Upper lobe of right lung (tissue), 1 donor: ENCODE data around the gene TSG101. TPM values are rescaled to one million over a fixed set of nuclear protein-coding genes. Genes with fewer than 3 reads are reported as not detected.

Source experiments
- ATAC-seq: fragments of 200-7000 bp; cut with Tn5 transposase; one replicate; pipeline ENCODE4 v1.9.1; 2020; ENCODE audit warnings: mild to moderate bottlenecking, moderate library complexity
- DNase-seq: peaks from one replicate; pipeline ENCODE4 v3.0.0-alpha.2; 2020
- H3K27ac ChIP-seq: fragments of 200-600 bp; one replicate; pipeline ENCODE4 v1.8.0; 2022
- H3K27me3 ChIP-seq: fragments of 200-600 bp; one replicate; pipeline ENCODE4 v1.8.0; 2022; ENCODE audit warnings: mild to moderate bottlenecking
- H3K36me3 ChIP-seq: fragments of 200-600 bp; one replicate; pipeline ENCODE4 v1.8.0; 2022
- H3K4me1 ChIP-seq: fragments of 200-600 bp; one replicate; pipeline ENCODE4 v1.8.0; 2022
- H3K4me3 ChIP-seq: fragments of 200-600 bp; one replicate; pipeline ENCODE4 v1.8.0; 2022; ENCODE audit warnings: mild to moderate bottlenecking
- H3K9me3 ChIP-seq: fragments of 200-600 bp; one replicate; pipeline ENCODE4 v1.8.0; 2022
- CTCF ChIP-seq: fragments of 200-600 bp; IDR thresholded peaks from one replicate; pipeline ENCODE4 v1.8.0; 2022; ENCODE audit warnings: antibody characterized with exemption
- intact Hi-C: fragments of 100-400 bp; cut with DNase I; formaldehyde crosslinking; loops from one replicate; pipeline ENCODE4 v1.11.0; 2022
- total RNA-seq: library from RNA; stranded (reverse); fragmentation: NEBNext Ultra II Directional; extraction: Animal tissue kit (Norgen Biotek cat#: 25700); gene quantifications from one replicate; pipeline ENCODE4 v1.2.1, GENCODE V29; 2021
- donor health status: DM: no; HTN: yes; CAD: no; lungs with severe emphysema.

TSG101 gene
- total RNA-seq, 1 donor from 2014 or later: 46.6 TPM

GRCh38 chr11:18493310-18493709 lies 33.4 kb downstream of the TSG101 start:
- TF ChIP-seq CTCF: no peak
- ATAC-seq (no peak), DNase-seq (no peak)
- peaks cover 9% of the 10 kb centered on the region for H3K4me1 ChIP-seq
- intact Hi-C loops: no loop called here
- no peak overlapping the region for H3K27ac ChIP-seq
- H3K4me3 ChIP-seq: no peak overlapping the region
- no peaks in the 10 kb centered on the region for H3K9me3 ChIP-seq
- peaks cover 53% of the 10 kb centered on the region for H3K36me3 ChIP-seq
- no peaks in the 10 kb centered on the region for H3K27me3 ChIP-seq

GRCh38 chr11:18492888-18493287 lies 33.9 kb downstream of the TSG101 start:
- no peak overlapping the region for H3K4me3 ChIP-seq
- no peak for DNase-seq
- no peak for ATAC-seq
- no peak overlapping the region for H3K27ac ChIP-seq
- peaks cover 48% of the 10 kb centered on the region for H3K36me3 ChIP-seq
- intact Hi-C loops: no loop called here
- H3K9me3 ChIP-seq: no peaks in the 10 kb centered on the region
- peaks cover 9% of the 10 kb centered on the region for H3K4me1 ChIP-seq
- no peaks in the 10 kb centered on the region for H3K27me3 ChIP-seq
- no peak for TF ChIP-seq CTCF

GRCh38 chr11:18491924-18492323 lies 34.8 kb downstream of the TSG101 start:
- intact Hi-C loops: no loop called here
- peaks cover 43% of the 10 kb centered on the region for H3K36me3 ChIP-seq
- no peak overlapping the region for H3K27ac ChIP-seq
- H3K4me3 ChIP-seq: no peak overlapping the region
- H3K27me3 ChIP-seq: no peaks in the 10 kb centered on the region
- H3K4me1 ChIP-seq: peaks cover 9% of the 10 kb centered on the region
- TF ChIP-seq CTCF: no peak
- DNase-seq: no peak
- H3K9me3 ChIP-seq: no peaks in the 10 kb centered on the region
- no peak for ATAC-seq

GRCh38 chr11:18490736-18491485 lies 35.8 kb downstream of the TSG101 start:
- no peak overlapping the region for H3K4me3 ChIP-seq
- no peak for TF ChIP-seq CTCF
- ATAC-seq: peak; percentile 12
- no peaks in the 10 kb centered on the region for H3K9me3 ChIP-seq
- no peak for DNase-seq
- no peak overlapping the region for H3K27ac ChIP-seq
- intact Hi-C loops: no loop called here
- H3K27me3 ChIP-seq: no peaks in the 10 kb centered on the region
- peaks cover 36% of the 10 kb centered on the region for H3K36me3 ChIP-seq
- peaks cover 9% of the 10 kb centered on the region for H3K4me1 ChIP-seq

GRCh38 chr11:18490319-18490718 lies 36.4 kb downstream of the TSG101 start:
- Histone ChIP-seq H3K27me3 (no peaks in the 10 kb centered on the region), H3K36me3 (peaks cover 37% of the 10 kb centered on the region), H3K9me3 (no peaks in the 10 kb centered on the region), H3K27ac (no peak overlapping the region), H3K4me3 (no peak overlapping the region), H3K4me1 (peaks cover 9% of the 10 kb centered on the region)
- ATAC-seq: peak; percentile 36
- intact Hi-C loops: no loop called here
- DNase-seq: no peak
- no peak for TF ChIP-seq CTCF
